HG02973 (cell line): ENCODE results near the gene GPC3.
"Not testable (repeated sequence)": the region's sequence is repeated elsewhere in the genome, so short reads cannot be mapped to it uniquely, and the experiment has no call there.

ENCODE experiments used
- ATAC-seq: cut with Tn5 transposase; IDR thresholded peaks from one replicate; pipeline ENCODE4 v1.9.1; 2021; ENCODE audit warnings: moderate library complexity; ENCODE audit not compliant: unreplicated experiment

GPC3 gene

GRCh38 chrX:133999031-133999705 is 13.8 kb upstream of the GPC3 start:
- ATAC-seq = no peak

GRCh38 chrX:133995759-133996158 is 10.4 kb upstream of the GPC3 start:
- no peak for ATAC-seq

- no peak for ATAC-seq
These were observed 9.2 kb upstream of the GPC3 start for GRCh38 chrX:133994576-133994975.

GRCh38 chrX:133992882-133993281 is 7.5 kb upstream of the GPC3 start:
- no peak for ATAC-seq

- ATAC-seq = no peak
These were observed 6.4 kb upstream of the GPC3 start for GRCh38 chrX:133991814-133992213.

- ATAC-seq = not testable (repeated sequence)
These were observed 5.7 kb upstream of the GPC3 start for GRCh38 chrX:133991057-133991456.

GRCh38 chrX:133989993-133990392 is 4.6 kb upstream of the GPC3 start:
- no peak for ATAC-seq

GRCh38 chrX:133989490-133989889 is 4.1 kb upstream of the GPC3 start:
- ATAC-seq = no peak

DNA sequence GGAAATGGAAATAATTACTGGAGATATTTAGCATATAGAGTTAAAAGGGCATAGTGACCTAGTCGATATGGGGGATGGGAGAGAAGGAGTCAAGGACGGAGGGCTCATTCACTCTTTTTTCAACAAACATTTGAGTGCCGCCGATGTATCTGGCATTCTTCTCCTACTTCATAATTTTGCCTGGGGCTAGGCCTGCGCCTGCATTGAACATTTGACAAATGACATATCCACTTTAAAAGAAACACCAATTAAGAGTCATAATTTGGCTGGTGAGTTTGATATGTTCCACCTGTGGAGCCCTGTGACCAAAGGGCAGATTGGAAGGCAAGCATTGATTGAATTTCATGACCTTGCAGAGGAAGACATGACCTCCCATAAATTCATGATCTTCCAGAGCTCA is 2.6 kb upstream of the GPC3 start:
- no peak for ATAC-seq

- no peak for ATAC-seq
These were observed 1.8 kb upstream of the GPC3 start for GRCh38 chrX:133987188-133987587.

GRCh38 chrX:133985967-133986683 is 731 bp upstream of the GPC3 start:
- ATAC-seq = no peak

GRCh38 chrX:133984857-133985163 is 584 bp downstream of the GPC3 start:
- no peak for ATAC-seq

DNA sequence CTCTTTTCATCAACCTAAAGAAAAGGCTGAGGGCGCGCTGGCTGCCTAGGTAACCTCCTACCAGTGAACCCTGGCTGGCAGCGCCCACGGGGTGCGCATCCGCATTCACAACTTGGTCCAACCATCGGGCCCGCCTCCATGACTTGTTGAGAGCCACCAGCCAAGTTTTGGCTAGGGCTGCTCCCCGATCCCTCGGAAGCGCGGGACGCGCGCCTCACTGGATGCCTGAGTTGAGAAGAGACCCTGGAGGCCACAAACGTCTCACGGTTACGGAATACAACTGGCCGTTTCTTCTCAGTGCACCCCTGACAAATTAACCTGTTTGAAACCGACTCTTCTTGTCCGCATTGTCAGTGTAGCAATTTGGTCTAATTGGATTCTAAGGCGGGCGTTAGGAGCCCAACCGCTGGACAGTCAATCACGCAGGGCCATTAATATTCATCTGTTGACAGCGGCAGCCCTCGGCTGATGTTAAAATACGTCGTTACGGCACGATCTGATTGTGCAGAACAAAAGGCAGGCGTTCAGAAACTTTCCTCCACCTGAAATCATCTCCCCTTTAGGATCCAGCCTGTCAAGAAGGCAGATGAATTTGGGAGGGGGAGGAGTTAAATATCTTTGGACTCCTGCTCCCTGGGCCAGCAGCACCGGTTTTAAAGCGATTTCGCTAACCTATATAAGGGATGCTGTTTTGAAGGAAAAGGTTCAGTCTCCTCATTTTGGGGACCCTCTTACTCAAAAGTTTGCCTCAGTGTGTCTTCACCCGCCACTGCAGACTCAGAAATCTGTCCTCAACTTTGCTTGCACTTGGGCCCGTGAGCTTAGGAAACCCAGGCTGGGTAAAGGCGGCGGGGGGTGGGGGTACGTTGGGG is 1.2 kb downstream of the GPC3 start:
- no peak for ATAC-seq

DNA sequence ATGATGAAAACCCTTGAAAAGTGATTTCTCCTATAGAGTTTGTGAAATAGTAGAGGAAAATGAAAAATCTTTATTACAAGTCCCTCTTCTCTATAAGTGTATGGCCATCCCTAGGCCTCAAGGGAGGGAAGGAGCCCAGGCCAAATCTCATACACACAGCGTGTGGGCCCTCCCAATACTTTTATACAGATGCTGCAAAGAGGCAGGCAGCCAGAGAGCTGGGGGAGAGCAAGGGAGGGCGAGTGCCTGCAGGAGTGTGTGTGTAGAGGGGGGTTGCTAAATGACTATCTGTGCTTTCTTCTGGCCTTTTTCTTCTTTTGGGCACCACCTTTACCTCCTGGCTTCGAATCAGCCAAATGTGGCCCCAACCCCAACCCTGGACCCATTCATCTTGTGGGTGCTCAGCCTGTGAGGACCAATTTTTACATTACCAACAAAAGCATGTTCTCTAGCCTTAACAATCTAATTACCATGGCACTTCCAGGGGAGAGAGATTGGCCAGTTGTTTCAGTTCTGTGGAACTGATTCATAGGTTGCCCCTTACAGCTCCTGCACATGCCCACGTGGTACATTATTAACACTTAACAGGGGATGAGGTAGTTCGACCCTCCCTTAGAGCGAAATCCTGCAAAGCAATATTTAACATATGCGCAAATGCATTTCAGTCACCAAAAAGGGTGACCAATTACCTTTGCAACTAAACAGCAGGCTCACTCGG is 2.0 kb downstream of the GPC3 start:
- no peak for ATAC-seq

- no peak for ATAC-seq
These were observed 3.5 kb downstream of the GPC3 start for GRCh38 chrX:133981924-133982323.

DNA sequence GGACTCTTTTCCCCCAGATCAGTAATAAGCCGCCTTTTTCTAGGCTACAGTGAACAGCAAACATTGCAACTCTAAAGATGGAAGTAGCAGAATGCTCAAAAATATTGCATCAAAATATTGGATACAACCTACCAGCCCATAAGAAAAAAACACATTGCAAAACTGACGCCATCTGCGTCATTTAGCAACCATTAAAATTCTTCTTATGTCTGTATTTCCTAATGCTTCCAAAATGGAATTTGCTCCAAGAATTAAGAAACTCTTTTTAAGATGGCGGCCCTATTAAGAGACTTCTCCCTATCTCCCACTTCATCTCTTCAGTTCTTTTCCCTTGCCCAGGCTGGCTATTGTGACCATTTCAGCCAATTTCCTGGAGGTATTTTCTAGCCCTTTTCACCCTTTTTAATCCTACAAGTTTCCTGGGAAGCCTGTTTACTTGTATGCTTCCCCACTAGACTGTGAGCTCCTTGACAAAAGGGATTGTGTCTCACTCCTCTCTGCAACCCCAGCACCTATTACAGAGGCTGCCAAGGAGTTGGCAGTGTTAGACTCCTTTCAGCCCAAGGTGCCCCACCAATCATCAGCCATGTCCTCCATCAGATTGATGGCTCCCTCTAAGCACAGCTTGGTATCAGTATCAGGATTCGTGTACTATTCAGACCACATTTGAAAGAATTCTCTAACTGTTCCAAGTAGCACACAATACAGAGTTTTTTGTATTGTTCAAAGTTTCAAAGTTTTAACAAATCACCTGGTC is 4.4 kb downstream of the GPC3 start:
- ATAC-seq = no peak

DNA sequence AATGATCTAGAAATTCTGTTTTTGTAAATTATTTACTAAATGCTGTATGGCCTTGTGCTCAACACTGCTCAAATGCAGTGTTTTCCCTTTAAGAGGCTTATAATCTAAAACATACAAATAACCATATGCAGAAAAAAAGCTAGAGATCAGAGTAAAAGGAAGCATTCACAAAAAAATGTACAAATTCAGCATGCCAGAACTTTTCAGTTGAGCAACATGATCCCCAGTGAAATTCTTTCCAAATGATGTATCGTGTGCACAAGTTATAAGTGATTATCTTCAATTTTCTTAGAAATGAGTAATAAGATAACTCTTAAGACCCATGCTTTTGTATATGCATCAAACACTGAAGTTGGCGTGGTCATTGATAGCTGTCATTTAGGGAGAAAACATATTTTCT is 5.0 kb downstream of the GPC3 start:
- ATAC-seq = no peak

DNA sequence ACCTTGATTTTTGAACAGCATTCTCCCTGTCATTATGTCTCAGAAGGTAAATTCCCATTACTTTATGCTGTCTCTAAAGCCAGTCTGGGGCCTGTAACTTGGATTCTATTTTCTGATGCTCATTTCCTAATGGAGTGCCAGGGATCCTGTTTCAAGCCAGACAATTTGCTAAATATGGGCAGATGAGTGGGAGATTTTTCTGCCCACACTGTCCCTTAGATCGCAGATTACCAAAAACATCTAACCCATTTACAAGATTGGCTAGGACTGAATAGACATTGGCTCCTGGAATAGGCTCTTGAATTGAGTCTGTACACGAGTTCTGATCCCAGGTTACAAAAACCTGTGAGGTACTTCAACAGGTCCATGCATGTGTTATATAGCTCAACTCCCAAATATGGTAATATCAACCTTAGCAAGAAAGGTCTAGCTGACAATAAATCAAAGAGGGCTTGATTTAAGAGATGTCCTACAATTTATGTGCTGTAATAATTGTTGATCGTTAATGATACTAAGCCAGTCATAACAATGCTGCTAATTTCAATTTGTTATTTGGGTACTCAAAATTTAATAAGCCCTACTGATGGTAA is 5.7 kb downstream of the GPC3 start:
- no peak for ATAC-seq

DNA sequence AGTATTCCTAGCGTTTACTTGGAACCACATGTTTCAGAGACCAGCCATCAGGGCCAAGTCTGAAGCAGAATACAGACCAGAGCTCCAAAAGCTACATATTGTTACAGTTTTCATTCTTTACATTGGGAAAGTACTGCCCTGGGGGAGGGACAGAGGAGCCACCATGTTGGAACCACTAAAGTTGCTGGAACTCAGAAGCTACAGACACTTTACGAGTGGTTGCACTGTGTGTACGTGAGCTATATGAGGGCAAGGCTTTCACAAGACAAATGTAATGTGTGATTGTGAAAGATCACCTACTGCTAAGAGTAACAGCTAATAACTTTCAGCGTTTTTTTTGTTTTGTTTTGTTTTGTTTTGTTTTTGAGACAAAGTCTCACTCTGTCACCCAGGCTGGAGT is 11.7 kb downstream of the GPC3 start:
- ATAC-seq = no peak

DNA sequence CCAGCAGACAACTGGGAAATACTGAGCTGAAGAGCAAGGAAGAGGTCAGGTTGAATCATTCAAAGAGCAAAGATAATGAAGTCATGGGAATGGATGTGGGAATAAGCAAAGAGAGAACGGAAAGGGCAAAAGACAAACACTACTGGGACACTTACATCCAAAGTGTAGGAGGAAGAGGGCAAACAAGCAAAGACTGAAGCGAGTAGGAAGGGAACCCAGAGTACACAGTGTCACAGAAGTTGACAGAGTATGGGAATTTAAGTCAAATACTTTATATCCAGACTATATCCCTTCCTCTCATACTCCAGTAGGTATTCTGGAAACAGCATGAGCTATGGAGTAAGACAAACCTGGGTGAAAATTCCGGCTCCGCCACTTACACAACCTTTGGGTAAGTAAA is 12.5 kb downstream of the GPC3 start:
- ATAC-seq = no peak
